Stimulated activated naive B cell treated with anti-CD40 and anti-IgM and Interleukin-4, amounts not matched to agents 10 μg/mL and 1 μg/mL and 100 μg/mL, for 72 hours (primary cell): ENCODE results near the gene BDKRB2.

Experiments used
- ATAC-seq, 2 donors: fragments of 150-1000 bp; cut with Tn5 transposase; replicated peaks; 2 replicates each; pipeline ENCODE4 v1.10.0; 2021; ENCODE audit warnings: moderate library complexity in 1 of 2
- DNase-seq: peaks from one replicate; pipeline ENCODE4 v3.0.0; 2021
- H3K27ac Mint-ChIP-seq: one replicate; pipeline ENCODE4 v1.8.0; 2022; ENCODE audit warnings: mild to moderate bottlenecking, mixed read lengths
- H3K27me3 Mint-ChIP-seq, 2 donors: one replicate each; pipeline ENCODE4 v1.8.0; 2022; ENCODE audit warnings: mixed read lengths in 2 of 2
- H3K36me3 Mint-ChIP-seq, 2 donors: one replicate each; pipeline ENCODE4 v1.8.0; 2022; ENCODE audit warnings: mixed read lengths in 2 of 2, mild to moderate bottlenecking in 1 of 2
- H3K4me1 Mint-ChIP-seq, 2 donors: one replicate each; pipeline ENCODE4 v1.8.0; 2022; ENCODE audit warnings: mixed read lengths in 2 of 2, mild to moderate bottlenecking in 1 of 2
- H3K4me3 Mint-ChIP-seq, 2 donors: one replicate each; pipeline ENCODE4 v1.8.0; 2022; ENCODE audit warnings: mild to moderate bottlenecking in 2 of 2, mixed read lengths in 2 of 2, moderate library complexity in 1 of 2
- H3K9me3 Mint-ChIP-seq, 2 donors: one replicate each; pipeline ENCODE4 v1.8.0; 2022; ENCODE audit warnings: mixed read lengths in 2 of 2, mild to moderate bottlenecking in 1 of 2

The BDKRB2 gene

GRCh38 chr14:96280104-96280503 is 75.5 kb downstream of the BDKRB2 start:
- Mint-ChIP-seq H3K27me3 (no peaks in the 10 kb centered on the region), H3K4me1 (peaks cover 0 to 2% of the 10 kb centered on the region in 2 donors), H3K4me3 (no peak overlapping the region), H3K9me3 (peaks cover 3 to 8% of the 10 kb centered on the region in 2 donors), H3K36me3 (peaks cover 16 to 27% of the 10 kb centered on the region in 2 donors), H3K27ac (no peak overlapping the region)
- ATAC-seq (no peak), DNase-seq (no peak)

- DNase-seq (no peak), ATAC-seq (no peak)
- H3K4me1 Mint-ChIP-seq = no peaks in the 10 kb centered on the region
- H3K27ac Mint-ChIP-seq = no peak overlapping the region
- H3K9me3 Mint-ChIP-seq = peaks cover 3 to 8% of the 10 kb centered on the region in 2 donors
- H3K27me3 Mint-ChIP-seq = no peaks in the 10 kb centered on the region
- no peak overlapping the region for H3K4me3 Mint-ChIP-seq
- peaks cover 22 to 35% of the 10 kb centered on the region in 2 donors for H3K36me3 Mint-ChIP-seq
These were observed 76.8 kb downstream of the BDKRB2 start for GRCh38 chr14:96281486-96281885.

GRCh38 chr14:96284008-96284407 is 79.4 kb downstream of the BDKRB2 start:
- Mint-ChIP-seq H3K27ac (no peak overlapping the region), H3K4me3 (no peak overlapping the region), H3K9me3 (no peaks in the 10 kb centered on the region), H3K4me1 (no peaks in the 10 kb centered on the region), H3K27me3 (no peaks in the 10 kb centered on the region), H3K36me3 (peaks cover 28 to 37% of the 10 kb centered on the region in 2 donors)
- ATAC-seq = no peak
- no peak for DNase-seq

- ATAC-seq = no peak
- no peaks in the 10 kb centered on the region for H3K9me3 Mint-ChIP-seq
- peaks cover 24 to 36% of the 10 kb centered on the region in 2 donors for H3K36me3 Mint-ChIP-seq
- no peaks in the 10 kb centered on the region for H3K4me1 Mint-ChIP-seq
- H3K27me3 Mint-ChIP-seq = no peaks in the 10 kb centered on the region
- DNase-seq = no peak
- no peak overlapping the region for H3K4me3 Mint-ChIP-seq
- H3K27ac Mint-ChIP-seq = no peak overlapping the region
These were observed 79.8 kb downstream of the BDKRB2 start for GRCh38 chr14:96284430-96284829.

- Mint-ChIP-seq H3K36me3 (peaks cover 24 to 37% of the 10 kb centered on the region in 2 donors), H3K9me3 (no peaks in the 10 kb centered on the region), H3K4me3 (no peak overlapping the region), H3K4me1 (no peaks in the 10 kb centered on the region), H3K27me3 (no peaks in the 10 kb centered on the region), H3K27ac (no peak overlapping the region)
- DNase-seq (no peak), ATAC-seq (no peak)
These were observed 81.0 kb downstream of the BDKRB2 start for GRCh38 chr14:96285667-96286066.

- Mint-ChIP-seq H3K9me3 (no peaks in the 10 kb centered on the region), H3K36me3 (peaks cover 25 to 37% of the 10 kb centered on the region in 2 donors), H3K4me1 (no peaks in the 10 kb centered on the region), H3K4me3 (no peak overlapping the region), H3K27ac (no peak overlapping the region), H3K27me3 (no peaks in the 10 kb centered on the region)
- DNase-seq = no peak
- no peak for ATAC-seq
These were observed 81.6 kb downstream of the BDKRB2 start for GRCh38 chr14:96286251-96286650.

GRCh38 chr14:96287856-96288255 is 83.2 kb downstream of the BDKRB2 start:
- no peak overlapping the region for H3K27ac Mint-ChIP-seq

More at GRCh38 chr14:96287856-96288255, 83.2 kb downstream of the BDKRB2 start:
- DNase-seq = no peak
- Mint-ChIP-seq H3K9me3 (no peaks in the 10 kb centered on the region), H3K27me3 (no peaks in the 10 kb centered on the region), H3K4me1 (no peaks in the 10 kb centered on the region), H3K4me3 (no peak overlapping the region), H3K36me3 (peaks cover 27 to 39% of the 10 kb centered on the region in 2 donors)
- no peak for ATAC-seq
